ENCODE data around the gene MYL5. TPM values are rescaled to one million over a fixed set of nuclear protein-coding genes. Genes with fewer than 3 reads are reported as not detected.

Gene MYL5
- polyA plus RNA-seq, 2 of the 4 experiments (the other 2 are of a cell fraction) = 8.0 to 8.3 TPM

GRCh38 chr4:687971-688853, 13.9 kb downstream of the MYL5 start:
- ChIA-PET CTCF (interaction anchor here (1.2 kb wide), 1 partner anchor 54 kb away, joined by 5 read pairs; no protein-coding TSS in a partner anchor), POLR2A (interaction anchor here (1.3 kb wide), 1 partner anchor 14 kb away, joined by 10 read pairs; the partner anchor contains the start of genes ATP5ME and MYL5)
- FAIRE-seq = no peak
- no peaks in the 10 kb centered on the region for H3K9me3 ChIP-seq
- ATAC-seq = no peak
- no peak overlapping the region for H3K4me3 ChIP-seq
- peaks cover 23% of the 10 kb centered on the region for H3K4me1 ChIP-seq
- 91% methylated on average over 10 of the region's 26 CpGs for WGBS (ENCODE audit: missing lambda C conversion rate)
- TF ChIP-seq SMC3 (IDR thresholded peaks at IDR 0.05) = no peak
- TF ChIP-seq E2F6 (IDR thresholded peaks at IDR 0.05; ENCODE audit: borderline replicate concordance, low read depth) = 0 out of 2 replicates have a peak, but pooled peaks have one; percentile 9
- H3K27ac ChIP-seq = peak overlapping the region; percentile 76 to 98
- no peak for DNase-seq (ENCODE audit: low read depth in 1 of 2, low spot score in 1 of 2)
- peak overlapping the region; percentile 74 for H3K4me2 ChIP-seq

- no peak for TF ChIP-seq BCL3 (IDR thresholded peaks at IDR 0.05)
- TF ChIP-seq HOXB13 (CRISPR knock-in tag; IDR thresholded peaks at IDR 0.05; ENCODE audit: low read depth) = no peak
- ChIA-PET CTCF (no interaction called here), POLR2A (no interaction called here)
- Histone ChIP-seq H3K27ac (peak within 1 kb of the TSS; percentile 76 to 98), H3K4me2 (peak within 1 kb of the TSS; percentile 74), H3K4me3 (no peak within 1 kb of the TSS), H3K4me1 (peaks cover 23% of the 10 kb centered on the region), H3K9me3 (no peaks in the 10 kb centered on the region)
- DNase-seq (ENCODE audit: low read depth in 1 of 2, low spot score in 1 of 2) (no peak), ATAC-seq (no peak), FAIRE-seq (no peak)
- WGBS (ENCODE audit: missing lambda C conversion rate) = 93% methylated on average over 15 of the region's 59 CpGs
Measured at GRCh38 chr4:688854-689681, 14.7 kb downstream of the MYL5 start, which contains the start of gene SLC49A3. Gene SLC49A3, minus strand, starts transcription at chr4:689151. Its CDS starts 24 bp downstream, at chr4:689127.

GRCh38 chr4:689723-690122, 15.4 kb downstream of the MYL5 start:
- no peak overlapping the region for H3K4me2 ChIP-seq
- H3K4me3 ChIP-seq = no peak overlapping the region
- ATAC-seq (no peak), FAIRE-seq (no peak), DNase-seq (ENCODE audit: low read depth in 1 of 2, low spot score in 1 of 2) (no peak)
- H3K9me3 ChIP-seq = no peaks in the 10 kb centered on the region
- 92% methylated on average over 7 of the region's 8 CpGs for WGBS (ENCODE audit: missing lambda C conversion rate)
- ChIA-PET POLR2A (no interaction called here), CTCF (no interaction called here)
- H3K4me1 ChIP-seq = peaks cover 19% of the 10 kb centered on the region
- TF ChIP-seq NPAS2 (CRISPR knock-in tag; IDR thresholded peaks at IDR 0.05; ENCODE audit: borderline replicate concordance) (no peak), ATOH8 (CRISPR knock-in tag; IDR thresholded peaks at IDR 0.05; ENCODE audit: low read depth) (no peak), ZNF302 (CRISPR knock-in tag; IDR thresholded peaks at IDR 0.05) (no peak), EHMT2 (IDR thresholded peaks at IDR 0.05; ENCODE audit: low read depth) (no peak), REST (IDR thresholded peaks at IDR 0.05) (no peak), CTCF (IDR thresholded peaks at IDR 0.05) (no peak), RCOR1 (IDR thresholded peaks at IDR 0.05; ENCODE audit: low read depth, low read length) (no peak), RAD21 (conservative IDR thresholded peaks at IDR 0.05 in 1 of 2, IDR thresholded peaks at IDR 0.05 in 1 of 2) (no peak), E2F6 (IDR thresholded peaks at IDR 0.05; ENCODE audit: borderline replicate concordance, low read depth) (no peak), TP53 (CRISPR knock-in tag; IDR thresholded peaks at IDR 0.05) (no peak), POLR2AphosphoS2 (conservative IDR thresholded peaks at IDR 0.05; ENCODE audit: low read length) (no peak), RARB (CRISPR knock-in tag; IDR thresholded peaks at IDR 0.05) (no peak)
- no peak overlapping the region for H3K27ac ChIP-seq
